HG02970 (cell line): ENCODE results near the gene SRRT.
"Not testable (repeated sequence)": the region's sequence is repeated elsewhere in the genome, so short reads cannot be mapped to it uniquely, and the experiment has no call there.

Experiments used
- ATAC-seq: cut with Tn5 transposase; IDR thresholded peaks from one replicate; pipeline ENCODE4 v1.9.1; 2021; ENCODE audit warnings: mild to moderate bottlenecking, moderate library complexity, moderate number of reproducible peaks; ENCODE audit not compliant: unreplicated experiment, low FRiP score

SRRT gene

GRCh38 chr7:100919335-100919734 lies 44.4 kb downstream of the SRRT start:
- not testable (repeated sequence) for ATAC-seq

GRCh38 chr7:100919779-100920437 lies 45.0 kb downstream of the SRRT start:
- not testable (repeated sequence) for ATAC-seq

GRCh38 chr7:100921039-100921438 lies 46.1 kb downstream of the SRRT start:
- ATAC-seq, result no peak

- not testable (repeated sequence) for ATAC-seq
These were observed 48.7 kb downstream of the SRRT start for GRCh38 chr7:100923616-100924015.

GRCh38 chr7:100929808-100930174 lies 54.9 kb downstream of the SRRT start:
- no peak for ATAC-seq

- ATAC-seq, result no peak
These were observed 58.8 kb downstream of the SRRT start for GRCh38 chr7:100933734-100934133.

- ATAC-seq, result not testable (repeated sequence)
These were observed 60.5 kb downstream of the SRRT start for GRCh38 chr7:100935381-100935780.

GRCh38 chr7:100936167-100936566 lies 61.3 kb downstream of the SRRT start:
- not testable (repeated sequence) for ATAC-seq
